A549 (cell line): ENCODE measurements around the gene PLEKHO1.

Experiments
- BHLHE40 ChIP-seq: IDR thresholded peaks from 2 replicates; pipeline ENCODE4 v1.6.1; 2012; ENCODE audit warnings: low read depth, low read length, inconsistent platforms
- CBX2 ChIP-seq: fragments of 200-600 bp; sonication (generic); IDR thresholded peaks from 2 replicates; pipeline ENCODE4 v1.6.1; 2016; ENCODE audit warnings: low read depth, mild to moderate bottlenecking, borderline replicate concordance
- CBX8 ChIP-seq: fragments of 200-600 bp; sonication (generic); IDR thresholded peaks from 2 replicates; pipeline ENCODE4 v1.6.1; 2016
- CHD4 ChIP-seq: fragments of 200-600 bp; sonication (generic); IDR thresholded peaks from 2 replicates; pipeline ENCODE4 v1.6.1; 2016; ENCODE audit warnings: antibody characterized with exemption, mild to moderate bottlenecking, borderline replicate concordance
- CTCF ChIP-seq: fragments of >200 bp; sonication (Bioruptor Twin); formaldehyde crosslinking; IDR thresholded peaks from 3 replicates; pipeline ENCODE4 v1.5.1; 2016
- ELK1 ChIP-seq: fragments of 150-350 bp; IDR thresholded peaks from 2 replicates; pipeline ENCODE4 v1.6.1; 2014; ENCODE audit warnings: low read depth, mild to moderate bottlenecking, low read length
- EP300 ChIP-seq, 2 experiments: fragments of >200 bp; sonication (Bioruptor Twin); formaldehyde crosslinking; IDR thresholded peaks; 2 replicates in 1 of 2; 3 replicates in 1 of 2; pipeline ENCODE4 v1.6.1; 2016 to 2017
- FOSB ChIP-seq: fragments of 250-450 bp; sonication (Bioruptor Pico); IDR thresholded peaks from 2 replicates; pipeline ENCODE4 v1.5.0; 2020; ENCODE audit warnings: mild to moderate bottlenecking, moderate library complexity
- NFE2L2 ChIP-seq: fragments of 150-350 bp; conservative IDR thresholded peaks from 2 replicates; pipeline ENCODE4 v1.6.1; 2014; ENCODE audit warnings: low read length
- POLR2A ChIP-seq: IDR thresholded peaks from 2 replicates; pipeline ENCODE4 v1.6.1; 2012; ENCODE audit warnings: mild to moderate bottlenecking, low read length
- RAD21 ChIP-seq, 2 experiments: fragments of >200 bp in 1 of 2; sonication (Bioruptor Twin) in 1 of 2; formaldehyde crosslinking in 1 of 2; IDR thresholded peaks in 1 of 2; conservative IDR thresholded peaks in 1 of 2; 2 replicates in 1 of 2; 3 replicates in 1 of 2; pipeline ENCODE4 v1.6.1; 2012 to 2018; ENCODE audit warnings: inconsistent platforms in 1 of 2
- SMC3 ChIP-seq: fragments of >200 bp; sonication (Bioruptor Twin); formaldehyde crosslinking; IDR thresholded peaks from 3 replicates; pipeline ENCODE4 v1.6.1; 2018; ENCODE audit warnings: inconsistent platforms
- ZFP36 ChIP-seq: fragments of 450-650 bp; IDR thresholded peaks from 2 replicates; pipeline ENCODE4 v1.6.1; 2014; ENCODE audit warnings: borderline replicate concordance; ENCODE audit not compliant: partially characterized antibody

GRCh38 chr1:150149271-150150132, at the start of gene PLEKHO1:
- TF ChIP-seq SMC3 (no peak), POLR2A (peak; percentile 17; the same call in 1 of the 2 replicates), CTCF (no peak), CBX2 (no peak), NFE2L2 (no peak), ZFP36 (no peak), ELK1 (no peak), EP300 (IDR thresholded peaks at IDR 0.05) (no peak), BHLHE40 (no peak), CBX8 (no peak), RAD21 (conservative IDR thresholded peaks at IDR 0.05 in 1 of 2, IDR thresholded peaks at IDR 0.05 in 1 of 2) (no peak), FOSB (no peak), CHD4 (no peak)
